Body of pancreas (tissue), 4 donors: ENCODE measurements around the gene FILIP1L. TPM values are rescaled to one million over a fixed set of nuclear protein-coding genes. Genes with fewer than 3 reads are reported as not detected.

Experiments used
- ATAC-seq: fragments of 150-250 bp; one replicate; pipeline ENCODE4 v1.9.1; 2016
- DNase-seq, 4 donors: peaks; one replicate each; pipeline ENCODE4 v3.0.0-alpha.2; 2019
- H3K27ac ChIP-seq, 4 donors: fragments of 200-600 bp; sonication (generic); 1 replicate in 3 of 4; 2 replicates in 1 of 4; pipeline versions ENCODE4 v1.5.1 to v1.6.1; 2016 to 2019; ENCODE audit warnings: mild to moderate bottlenecking in 1 of 4, mixed read lengths in 1 of 4, moderate library complexity in 1 of 4
- H3K27me3 ChIP-seq, 2 donors: fragments of 200-600 bp; sonication (generic); one replicate each; pipeline ENCODE4 v1.6.0; 2016; ENCODE audit warnings: mild to moderate bottlenecking in 1 of 2
- H3K36me3 ChIP-seq, 2 donors: fragments of 200-600 bp; sonication (generic); replicated peaks in 1 of 2; 2 replicates each; pipeline ENCODE4 v1.5.1; 2016; ENCODE audit warnings: low read depth in 2 of 2; ENCODE audit not compliant: insufficient read depth in 1 of 2
- H3K4me1 ChIP-seq: fragments of 200-600 bp; sonication (generic); one replicate; pipeline ENCODE4 v1.6.0; 2016
- H3K4me3 ChIP-seq, 2 donors: fragments of 200-600 bp; sonication (generic); 1 replicate in 1 of 2; 2 replicates in 1 of 2; pipeline ENCODE4 v1.5.1; 2016 to 2019
- H3K9me3 ChIP-seq, 3 donors: fragments of 200-600 bp; sonication (generic); 1 replicate in 2 of 3; 2 replicates in 1 of 3; pipeline ENCODE4 v1.5.1; 2016
- POLR2A ChIP-seq, 3 donors: fragments of 450-650 bp; IDR thresholded peaks; one replicate each; pipeline ENCODE4 v1.6.1; 2016; ENCODE audit warnings: antibody characterized with exemption in 3 of 3, mild to moderate bottlenecking in 2 of 3
- WGBS, 2 donors: methylation state at CpG; one replicate each; pipeline ENCODE4 v1.1.5; 2017; 5-methylcytosine and 5-hydroxymethylcytosine counted together
- intact Hi-C: fragments of 100-400 bp; cut with DNase I; formaldehyde crosslinking; loops from one replicate; pipeline ENCODE4 v1.15.1; 2023
- total RNA-seq, 2 donors: library from RNA; depleted of rRNA; stranded (reverse); fragments of >200 nt; gene quantifications; one replicate each; pipeline ENCODE4 v1.1.0, GENCODE V29; 2016
- TF ChIP-seq, protein P1 (sequence below), 7 experiments: fragments of 450-650 bp in 4 of 7; fragments of 200-600 bp in 3 of 7; sonication (generic) in 3 of 7; IDR thresholded peaks; one replicate each; pipeline ENCODE4 v1.5.1; 2016 to 2019; ENCODE audit warnings: antibody characterized with exemption in 7 of 7

Gene FILIP1L
- total RNA-seq, 2 donors from 2014 or later, result 27.8 to 47.8 TPM

DNA sequence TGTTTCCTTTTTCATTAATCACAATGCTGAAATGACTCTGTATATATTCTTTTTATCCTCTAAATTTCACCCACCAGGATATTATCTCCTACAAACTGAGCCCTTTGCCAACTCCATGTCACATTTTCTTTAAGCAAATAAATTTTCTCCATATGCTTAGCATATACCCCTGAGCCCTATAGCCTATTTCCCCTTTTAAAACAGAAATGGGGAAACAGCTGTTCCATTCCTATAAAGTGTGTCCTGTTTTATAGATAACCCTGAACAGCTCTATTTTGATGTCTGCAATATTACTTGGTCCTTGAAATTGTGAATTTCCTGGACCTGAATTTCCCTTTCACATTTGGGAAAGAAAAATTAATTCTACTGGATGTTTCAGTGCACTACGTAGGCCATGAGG is 15.6 kb upstream of the FILIP1L start:
- WGBS, 2 donors, result 69 to 97% methylated on average over 1 of the region's 1 CpG
- no peak for TF ChIP-seq POLR2A (IDR thresholded peaks at IDR 0.05)
- TF ChIP-seq, protein P1, sequence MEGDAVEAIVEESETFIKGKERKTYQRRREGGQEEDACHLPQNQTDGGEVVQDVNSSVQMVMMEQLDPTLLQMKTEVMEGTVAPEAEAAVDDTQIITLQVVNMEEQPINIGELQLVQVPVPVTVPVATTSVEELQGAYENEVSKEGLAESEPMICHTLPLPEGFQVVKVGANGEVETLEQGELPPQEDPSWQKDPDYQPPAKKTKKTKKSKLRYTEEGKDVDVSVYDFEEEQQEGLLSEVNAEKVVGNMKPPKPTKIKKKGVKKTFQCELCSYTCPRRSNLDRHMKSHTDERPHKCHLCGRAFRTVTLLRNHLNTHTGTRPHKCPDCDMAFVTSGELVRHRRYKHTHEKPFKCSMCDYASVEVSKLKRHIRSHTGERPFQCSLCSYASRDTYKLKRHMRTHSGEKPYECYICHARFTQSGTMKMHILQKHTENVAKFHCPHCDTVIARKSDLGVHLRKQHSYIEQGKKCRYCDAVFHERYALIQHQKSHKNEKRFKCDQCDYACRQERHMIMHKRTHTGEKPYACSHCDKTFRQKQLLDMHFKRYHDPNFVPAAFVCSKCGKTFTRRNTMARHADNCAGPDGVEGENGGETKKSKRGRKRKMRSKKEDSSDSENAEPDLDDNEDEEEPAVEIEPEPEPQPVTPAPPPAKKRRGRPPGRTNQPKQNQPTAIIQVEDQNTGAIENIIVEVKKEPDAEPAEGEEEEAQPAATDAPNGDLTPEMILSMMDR (IDR thresholded peaks at IDR 0.05), result no peak
- intact Hi-C loops, result no loop called here
- DNase-seq (no peak), ATAC-seq (no peak)
- H3K4me3 ChIP-seq, result no peak overlapping the region
- H3K9me3 ChIP-seq, result no peaks in the 10 kb centered on the region
- no peaks in the 10 kb centered on the region for H3K27me3 ChIP-seq
- H3K36me3 ChIP-seq, result no peaks in the 10 kb centered on the region
- H3K27ac ChIP-seq, result no peak overlapping the region
- H3K4me1 ChIP-seq, result no peaks in the 10 kb centered on the region

- Histone ChIP-seq H3K9me3 (no peaks in the 10 kb centered on the region), H3K27me3 (no peaks in the 10 kb centered on the region), H3K4me1 (no peaks in the 10 kb centered on the region), H3K27ac (no peak overlapping the region), H3K4me3 (no peak overlapping the region), H3K36me3 (no peaks in the 10 kb centered on the region)
- intact Hi-C loops, result no loop called here
- DNase-seq (no peak), ATAC-seq (no peak)
- no peak for TF ChIP-seq POLR2A (IDR thresholded peaks at IDR 0.05)
- TF ChIP-seq, protein P1 (IDR thresholded peaks at IDR 0.05), result no peak
- 91% methylated on average over 5 of the region's 5 CpGs for WGBS, 2 donors
Measured at GRCh38 chr3:100128565-100128964, 14.3 kb upstream of the FILIP1L start.

DNA sequence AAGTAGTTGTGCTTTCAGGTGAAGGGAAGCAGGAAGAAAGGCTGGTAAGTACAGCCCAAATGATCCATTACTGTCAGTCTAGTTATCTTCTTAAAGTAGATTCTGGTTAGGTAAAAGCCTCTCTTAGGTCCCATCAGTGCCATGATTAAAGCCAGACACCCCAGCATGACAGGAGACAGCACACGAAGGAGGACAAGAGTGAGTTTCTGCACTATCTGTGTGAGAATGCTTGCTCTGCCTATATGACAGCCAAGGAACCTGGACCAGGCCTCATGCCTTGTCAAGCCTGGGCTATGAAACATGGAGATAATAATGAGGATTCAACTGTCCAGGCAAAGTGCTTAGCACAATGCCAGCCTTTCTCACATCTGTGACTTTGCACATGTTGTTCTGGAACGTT is 13.5 kb upstream of the FILIP1L start:
- no peaks in the 10 kb centered on the region for H3K4me1 ChIP-seq
- intact Hi-C loops, result no loop called here
- ATAC-seq, result no peak
- no peaks in the 10 kb centered on the region for H3K27me3 ChIP-seq
- DNase-seq, result no peak
- H3K27ac ChIP-seq, result no peak overlapping the region
- TF ChIP-seq POLR2A (IDR thresholded peaks at IDR 0.05), result no peak
- TF ChIP-seq, protein P1 (IDR thresholded peaks at IDR 0.05), result no peak
- no peaks in the 10 kb centered on the region for H3K36me3 ChIP-seq
- no peak overlapping the region for H3K4me3 ChIP-seq
- 76 to 94% methylated on average over 2 of the region's 2 CpGs for WGBS, 2 donors
- H3K9me3 ChIP-seq, result no peaks in the 10 kb centered on the region

DNA sequence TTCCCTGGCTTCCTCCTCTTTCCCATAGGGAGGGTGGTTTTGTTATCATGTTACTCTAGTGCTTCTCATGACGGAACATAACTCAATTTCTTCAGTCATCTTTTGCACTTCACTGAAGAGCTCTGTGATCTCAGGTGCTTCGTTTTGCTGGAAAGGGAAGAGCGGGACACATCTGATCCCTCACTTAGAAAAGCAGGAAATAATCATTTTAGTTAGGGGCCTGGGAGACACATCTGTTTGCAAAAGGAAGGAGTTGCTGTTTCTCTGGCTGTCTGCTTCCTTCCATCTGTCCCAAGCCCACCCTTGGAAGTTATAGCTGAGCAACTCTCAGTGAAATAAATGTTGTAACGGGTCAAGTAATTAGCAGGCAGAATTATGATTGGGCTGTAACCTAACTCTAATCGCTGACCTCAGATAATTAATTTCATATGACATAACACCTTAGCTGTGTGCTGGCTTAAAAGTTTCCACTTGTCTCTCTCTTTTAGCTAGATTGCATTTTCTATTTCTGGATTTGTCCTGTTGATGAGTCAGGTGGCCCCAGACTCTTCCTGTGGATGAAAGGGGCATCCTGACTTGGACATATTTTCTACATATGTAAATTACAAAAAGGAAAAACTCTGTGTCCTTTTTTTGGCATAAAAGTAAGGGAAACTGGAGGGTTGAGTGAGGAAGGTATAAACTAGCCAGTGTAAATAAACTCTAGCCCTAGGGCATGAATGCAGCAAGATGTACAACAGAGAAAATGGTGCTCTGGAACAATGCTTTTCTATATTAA is 11.0 kb upstream of the FILIP1L start:
- DNase-seq (no peak), ATAC-seq (no peak)
- no peak overlapping the region for H3K4me3 ChIP-seq
- intact Hi-C loops, result no loop called here
- TF ChIP-seq, protein P1 (IDR thresholded peaks at IDR 0.05), result no peak
- H3K27me3 ChIP-seq, result no peaks in the 10 kb centered on the region
- H3K4me1 ChIP-seq, result no peaks in the 10 kb centered on the region
- H3K27ac ChIP-seq, result no peak overlapping the region
- WGBS, 2 donors, result 82 to 83% methylated on average over 5 of the region's 5 CpGs
- H3K36me3 ChIP-seq, result no peaks in the 10 kb centered on the region
- H3K9me3 ChIP-seq, result no peaks in the 10 kb centered on the region

GRCh38 chr3:100124201-100124761 is 10.0 kb upstream of the FILIP1L start:
- intact Hi-C loops, result no loop called here
- Histone ChIP-seq H3K27ac (no peak overlapping the region), H3K9me3 (no peaks in the 10 kb centered on the region), H3K27me3 (no peaks in the 10 kb centered on the region), H3K4me1 (no peaks in the 10 kb centered on the region), H3K36me3 (no peaks in the 10 kb centered on the region), H3K4me3 (no peak overlapping the region)
- WGBS, 2 donors, result 77 to 78% methylated on average over 5 of the region's 5 CpGs
- DNase-seq (no peak), ATAC-seq (no peak)
- TF ChIP-seq, protein P1 (IDR thresholded peaks at IDR 0.05), result no peak
- no peak for TF ChIP-seq POLR2A (IDR thresholded peaks at IDR 0.05)
